Stimulated activated CD8-positive, alpha-beta memory T cell treated with anti-CD3 and anti-CD28 coated beads, Interleukin-12 subunit alpha, Interleukin-12 subunit beta, amount 100 ng/mL, for 1 hour (primary cell): ENCODE results near the gene CSNK1G2.

Experiments
- DNase-seq: peaks from one replicate; pipeline ENCODE4 v3.0.0-alpha.2; 2020; ENCODE audit warnings: low read depth

CSNK1G2 gene

DNA sequence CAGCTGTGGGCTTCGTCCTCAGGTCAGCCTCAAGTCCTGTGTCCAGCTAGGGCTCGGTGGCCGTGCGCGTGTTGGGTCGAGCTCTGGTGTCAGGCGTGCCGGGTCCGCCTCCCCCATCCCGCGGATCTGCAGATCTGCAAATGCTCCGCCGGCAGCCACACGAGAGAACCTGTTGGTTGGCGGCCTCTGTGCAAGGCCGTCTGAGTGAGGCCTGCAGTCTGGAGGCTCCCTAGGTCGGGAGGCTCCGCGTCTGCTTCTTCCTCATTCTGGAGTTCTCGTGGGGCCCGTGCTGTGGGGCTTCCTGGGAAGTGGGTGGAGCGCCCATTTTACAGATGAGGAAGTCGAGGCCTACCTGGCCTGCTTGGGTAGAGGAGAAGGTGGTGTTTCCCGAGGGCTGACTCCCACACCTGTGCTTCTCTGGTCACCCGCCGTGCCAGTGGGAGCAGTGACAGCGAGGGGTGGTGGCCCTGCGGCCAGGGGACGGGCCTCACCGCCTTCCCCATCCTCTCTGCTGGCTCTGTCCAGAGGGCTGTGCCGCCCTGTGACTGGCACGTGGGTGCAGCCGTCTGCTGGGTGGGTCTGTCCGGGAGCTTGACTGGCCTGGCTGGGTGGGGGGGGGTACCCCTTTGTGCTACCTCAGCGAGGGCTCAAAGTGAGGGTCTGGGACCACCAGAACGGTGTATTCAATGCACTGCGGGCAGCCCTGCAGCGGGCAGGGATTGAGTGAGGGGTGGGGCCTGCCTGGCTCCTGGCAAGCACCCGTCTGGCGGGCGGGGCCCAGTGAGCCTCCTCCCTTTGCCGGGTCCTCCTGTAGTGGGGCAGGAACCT is 3.3 kb downstream of the CSNK1G2 start:
- no peak for DNase-seq

DNA sequence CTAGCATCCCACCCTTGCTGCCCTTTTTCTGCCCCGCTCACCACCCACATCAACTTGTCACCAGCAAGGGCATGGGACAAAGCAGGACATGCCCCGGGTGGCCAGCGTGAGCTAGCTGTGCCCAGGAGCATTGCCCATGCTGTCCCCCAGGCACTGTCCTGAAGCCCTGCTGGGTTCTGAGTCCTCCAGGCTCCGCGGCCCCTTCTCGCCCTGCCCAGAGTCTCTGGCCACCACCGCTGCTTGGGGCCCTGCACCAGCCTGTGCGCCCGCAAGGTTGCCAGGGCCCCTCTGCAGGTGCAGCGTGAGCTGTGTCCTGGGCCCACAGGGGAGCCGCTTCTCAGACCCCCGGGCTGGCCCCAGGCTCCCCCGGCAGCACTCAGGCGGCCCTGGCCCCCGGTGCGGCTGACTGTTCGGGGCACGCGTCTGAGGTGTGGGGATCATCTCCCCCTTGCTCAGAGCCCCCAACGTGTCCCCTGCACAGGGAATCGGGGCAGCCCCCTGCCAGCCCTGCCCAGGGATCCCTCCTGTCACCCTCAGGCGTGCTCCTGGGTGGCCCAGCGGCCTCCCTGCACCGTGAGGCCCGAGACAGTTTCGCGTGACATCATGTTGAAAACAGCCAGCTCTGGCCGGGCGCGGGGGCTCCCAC is 4.1 kb downstream of the CSNK1G2 start:
- no peak for DNase-seq

- no peak for DNase-seq
Observed at GRCh38 chr19:1945899-1946298, 4.9 kb downstream of the CSNK1G2 start.

- no peak for DNase-seq
Observed at GRCh38 chr19:1947651-1948209, 6.8 kb downstream of the CSNK1G2 start.

- no peak for DNase-seq
Observed at GRCh38 chr19:1949304-1950101, 8.5 kb downstream of the CSNK1G2 start.

DNA sequence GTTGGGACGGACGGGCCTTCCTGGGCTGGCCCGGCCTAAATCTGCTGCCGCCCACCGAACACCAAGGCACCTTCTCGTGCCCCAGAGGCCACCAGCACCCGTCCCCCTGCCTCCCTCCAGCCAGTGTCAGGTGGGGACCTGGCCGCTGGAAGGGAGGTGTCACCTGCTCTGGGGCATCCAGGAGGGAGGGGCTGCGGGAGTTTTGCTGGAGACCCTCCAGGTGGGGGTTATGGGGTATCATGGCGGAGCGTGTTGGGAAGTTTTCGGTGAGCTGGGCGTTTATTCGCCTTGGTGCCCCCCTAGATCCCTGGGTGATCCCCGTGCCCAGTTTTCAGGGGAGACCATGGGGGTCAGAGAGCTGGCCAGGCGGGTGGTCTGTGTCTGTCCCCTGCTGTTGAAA is 9.7 kb downstream of the CSNK1G2 start:
- no peak for DNase-seq

DNA sequence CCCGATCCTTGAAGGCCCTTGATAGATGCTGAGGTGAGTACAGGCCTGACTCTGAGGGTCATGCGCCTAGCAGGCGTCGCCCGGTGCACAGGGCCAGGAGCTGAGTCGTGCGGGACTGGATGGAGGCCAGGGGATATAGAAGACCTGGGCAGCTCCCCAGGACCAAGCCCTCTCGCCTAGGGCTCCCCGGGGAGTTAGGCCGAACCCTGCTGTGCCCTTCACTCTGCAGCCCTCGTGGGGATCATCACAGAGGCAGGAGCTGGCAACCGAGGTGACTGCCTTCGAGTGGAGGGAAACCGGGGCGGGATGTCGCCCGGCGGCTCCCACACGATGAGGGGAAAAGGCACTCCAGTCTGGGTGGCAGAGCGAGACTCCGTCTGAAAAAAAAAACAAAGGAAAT is 11.7 kb downstream of the CSNK1G2 start:
- DNase-seq = no peak

- no peak for DNase-seq
Observed at GRCh38 chr19:1953037-1953436, 12.1 kb downstream of the CSNK1G2 start.

DNA sequence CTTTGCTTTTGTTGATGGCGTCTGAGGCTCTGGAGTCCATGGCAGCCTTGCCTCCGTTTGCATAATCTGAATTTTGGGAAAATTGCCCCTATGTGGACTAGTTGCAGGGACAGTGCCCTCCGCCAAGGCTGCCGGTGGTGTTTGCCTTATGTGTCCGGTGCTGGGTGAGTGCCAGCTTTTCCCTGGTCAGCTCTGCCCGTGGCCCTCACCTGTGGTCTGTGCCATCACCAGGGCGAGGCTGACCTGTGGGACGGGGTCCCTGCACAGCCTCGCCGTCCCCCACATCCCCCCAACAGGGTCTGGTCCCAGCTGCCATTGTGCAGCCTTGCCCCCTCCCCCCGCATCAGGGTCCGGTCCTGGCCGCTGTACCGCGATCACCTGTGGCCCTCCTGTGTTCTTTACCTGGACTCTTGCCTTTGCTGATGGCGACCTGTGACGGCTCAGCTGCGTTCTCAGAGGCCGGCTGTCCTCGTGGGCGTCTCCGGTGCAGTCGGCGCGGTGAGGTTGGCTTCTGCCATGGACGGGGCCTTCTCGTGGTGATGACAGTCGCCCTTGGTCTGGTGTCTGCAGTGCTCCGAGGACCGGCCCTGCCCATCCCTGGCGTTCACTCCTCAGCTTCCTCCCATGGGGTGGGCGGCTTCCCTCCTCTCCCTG is 12.6 kb downstream of the CSNK1G2 start:
- no peak for DNase-seq

- no peak for DNase-seq
Observed at GRCh38 chr19:1954532-1954933, 13.6 kb downstream of the CSNK1G2 start.

DNA sequence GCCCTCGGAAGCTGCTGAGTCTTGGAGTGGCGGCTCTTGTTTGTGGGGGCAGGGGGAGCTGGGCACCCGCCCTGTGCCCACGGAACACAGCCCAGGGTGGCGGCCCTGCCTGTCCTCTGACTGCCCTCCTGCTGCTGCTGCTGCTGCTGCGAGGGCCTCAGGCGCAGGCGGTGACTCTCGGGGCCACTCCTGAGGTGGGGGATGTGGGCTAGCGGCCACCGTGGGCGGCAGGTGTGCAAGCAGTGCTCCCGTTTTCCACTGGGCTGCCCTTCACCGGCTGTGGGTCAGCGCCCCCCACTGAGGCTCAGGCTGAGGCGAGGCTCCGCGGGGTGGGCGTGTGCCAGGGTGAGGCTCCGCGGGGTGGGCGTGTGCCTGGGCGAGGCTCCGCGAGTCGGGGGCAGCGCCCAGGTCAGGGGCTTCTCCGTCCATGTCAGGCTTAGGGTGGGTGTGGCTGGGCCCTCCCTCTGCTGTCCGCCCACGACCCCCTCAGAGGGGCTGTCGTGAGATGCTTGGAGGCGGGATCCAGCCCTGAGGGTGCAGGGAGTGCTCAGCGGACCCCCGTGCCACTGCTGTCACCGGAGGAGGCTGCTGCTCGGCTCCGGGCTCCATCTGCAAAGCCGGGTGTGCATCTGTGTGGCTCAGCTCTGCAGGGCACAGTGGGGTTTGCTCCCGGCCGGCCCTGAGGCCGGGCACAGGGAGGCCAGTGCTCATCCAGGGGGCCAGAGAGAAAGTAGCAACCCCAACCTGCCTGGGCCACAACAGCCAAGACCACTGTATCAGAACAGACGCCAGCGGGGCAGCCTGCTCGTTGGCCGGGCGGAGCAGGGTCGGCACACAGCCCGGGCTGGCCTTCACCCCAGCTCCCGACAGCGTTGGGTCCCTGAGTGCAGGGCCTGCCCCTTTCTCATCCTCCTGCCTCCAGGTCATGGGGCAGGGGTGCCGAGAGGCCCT is 14.5 kb downstream of the CSNK1G2 start:
- no peak for DNase-seq

DNA sequence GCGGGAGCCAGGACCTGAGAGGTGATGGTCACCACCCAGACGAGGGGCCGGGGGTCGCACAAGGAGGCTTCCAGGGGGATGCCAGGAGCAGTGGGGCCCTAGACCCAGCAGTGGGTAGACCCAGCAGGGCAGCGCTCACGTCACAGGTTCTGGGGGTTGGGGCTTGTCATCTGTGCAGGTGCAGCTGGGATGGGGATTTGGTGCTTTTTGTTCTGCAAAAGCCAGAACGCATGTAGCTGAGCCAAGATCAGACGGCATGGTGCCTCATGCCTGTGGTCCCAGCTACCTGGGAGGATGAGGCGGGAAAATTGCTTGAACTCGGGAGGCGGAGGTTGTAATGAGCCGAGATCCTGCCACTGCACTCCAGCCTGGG is 15.1 kb downstream of the CSNK1G2 start:
- no peak for DNase-seq

DNA sequence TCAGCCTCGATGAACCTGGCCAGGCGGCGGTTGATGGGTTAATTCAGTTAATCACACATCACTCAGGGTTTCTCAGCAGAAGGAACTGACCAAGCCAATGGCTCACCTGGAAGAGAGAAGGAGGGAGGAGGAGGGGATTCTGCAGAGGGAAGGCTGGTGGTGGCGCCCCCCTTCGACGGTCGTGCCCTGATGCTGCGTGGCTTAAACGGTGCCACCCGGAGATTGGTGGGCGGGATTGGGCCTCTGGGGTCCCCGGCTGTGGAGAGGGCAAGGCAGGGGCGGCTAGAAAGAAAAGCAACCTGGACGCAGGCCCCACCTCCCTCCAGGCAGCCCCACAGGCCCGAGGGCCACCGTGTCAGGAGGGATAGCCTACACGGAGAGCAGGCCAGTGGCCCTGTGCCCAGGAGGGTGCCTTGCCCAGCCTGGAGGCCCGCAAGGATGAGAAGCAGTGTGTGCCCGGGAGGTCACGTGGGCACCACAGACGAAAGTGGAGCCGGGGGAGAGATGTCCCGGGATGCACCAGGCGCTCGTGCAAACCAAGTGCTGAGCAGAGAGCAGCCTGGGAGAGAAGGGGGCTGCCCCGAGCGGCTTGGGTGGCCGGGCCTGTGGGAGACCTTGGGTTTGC is 16.0 kb downstream of the CSNK1G2 start:
- no peak for DNase-seq

DNA sequence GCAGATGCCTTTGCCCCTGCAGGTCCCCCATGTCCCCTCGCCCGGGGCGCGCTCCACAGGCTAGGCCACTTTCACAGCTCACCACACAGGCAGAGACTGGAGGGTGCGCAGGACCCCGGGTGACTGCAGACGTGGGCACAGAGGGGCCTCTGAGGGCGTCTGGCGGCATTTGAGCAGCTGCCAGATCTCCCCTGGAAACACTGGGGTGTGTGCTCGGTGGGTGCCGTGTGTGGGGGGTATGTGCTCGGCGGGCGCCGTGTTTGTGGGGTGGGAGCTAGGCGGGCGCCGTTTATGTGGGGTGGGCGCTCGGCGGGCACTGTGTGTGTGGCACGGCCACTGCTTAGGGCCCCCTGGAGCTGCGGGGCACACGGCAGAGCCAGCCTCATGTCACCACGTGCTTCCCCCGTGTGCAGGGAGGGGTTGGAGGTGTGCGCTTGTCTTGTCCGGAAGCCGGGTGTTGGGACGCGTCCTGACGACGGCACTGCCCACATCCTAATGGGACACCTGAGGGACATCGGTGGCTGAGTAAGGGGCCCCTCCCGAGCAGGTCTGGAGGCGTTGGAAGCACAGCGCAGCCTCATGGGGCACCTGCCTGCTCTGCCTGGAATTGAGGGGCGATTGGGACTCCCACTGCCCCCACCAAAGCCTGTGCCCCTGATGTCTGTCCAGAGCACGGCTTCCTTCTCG is 16.7 kb downstream of the CSNK1G2 start:
- DNase-seq = no peak

DNA sequence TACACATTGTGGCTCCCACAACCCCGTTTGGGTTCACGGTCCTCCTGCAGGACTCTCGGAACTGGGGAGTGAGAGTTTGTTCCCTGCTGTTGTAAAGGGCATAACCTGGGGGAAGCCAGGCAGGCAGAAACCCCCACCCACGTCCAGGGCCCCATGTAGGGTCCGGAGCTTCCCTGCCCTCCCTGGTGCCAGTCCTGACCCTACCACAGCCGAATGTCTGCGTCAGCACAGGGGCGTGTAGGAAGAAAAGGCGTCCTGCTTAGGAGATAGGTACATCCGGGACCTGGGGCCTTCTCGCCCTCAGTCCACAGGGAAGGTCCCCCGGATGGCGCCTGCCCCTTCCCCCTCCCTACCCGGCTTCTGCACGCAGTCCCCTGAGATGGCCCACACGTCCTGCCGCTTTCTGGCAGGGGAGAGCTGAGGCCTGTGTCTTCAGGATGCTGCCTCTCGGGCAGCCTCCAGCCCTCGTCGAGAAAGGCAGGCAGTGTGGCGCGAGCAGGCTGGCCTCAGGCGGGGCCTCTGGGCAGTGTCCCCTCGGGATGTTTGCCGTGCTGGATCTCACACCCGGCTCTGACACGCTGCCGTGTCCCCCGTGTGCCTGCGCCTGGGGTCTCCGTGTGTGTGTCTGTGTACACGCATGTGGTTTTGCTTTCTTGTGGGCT is 19.1 kb downstream of the CSNK1G2 start:
- no peak for DNase-seq

GRCh38 chr19:1961000-1961883 is 20.3 kb downstream of the CSNK1G2 start:
- no peak for DNase-seq

DNA sequence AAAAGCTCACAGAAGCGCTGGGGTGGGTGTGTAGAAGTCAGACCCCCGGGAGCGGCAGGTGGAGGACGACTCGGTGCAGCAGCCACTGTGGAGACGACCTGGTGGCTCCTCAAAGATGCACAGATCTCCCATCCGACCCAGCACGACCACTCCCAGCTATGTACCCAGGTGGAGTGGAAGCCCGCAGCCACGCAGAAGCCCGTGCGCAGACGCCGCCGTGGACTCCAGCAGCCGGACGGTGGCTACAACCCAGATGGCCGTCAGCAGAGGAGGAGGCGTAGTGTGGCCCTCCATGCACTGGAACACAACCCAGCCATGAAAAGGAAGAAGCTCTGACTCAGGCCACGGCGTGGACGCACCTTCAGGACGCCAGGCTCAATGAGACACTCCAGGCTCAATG is 21.7 kb downstream of the CSNK1G2 start:
- no peak for DNase-seq

GRCh38 chr19:1967087-1967608 is 26.2 kb downstream of the CSNK1G2 start:
- DNase-seq = no peak
